HepG2 (cell line): ENCODE results near the gene PLK2. TPM values are rescaled to one million over a fixed set of nuclear protein-coding genes. Genes with fewer than 3 reads are reported as not detected.

ENCODE experiments used
- ASH2L ChIP-seq: fragments of 300-600, 200-600 bp; sonication (generic); IDR thresholded peaks from 2 replicates; pipeline ENCODE4 v1.7.0; 2017; ENCODE audit warnings: low read depth, mild to moderate bottlenecking, moderate library complexity, mixed read lengths, low read length; ENCODE audit not compliant: insufficient read length
- ATF3 ChIP-seq: sonication (generic); formaldehyde crosslinking; IDR thresholded peaks from 2 replicates; pipeline ENCODE4 v1.4.0; 2020; ENCODE audit warnings: missing genetic modification reagents
- BCL6 ChIP-seq: IDR thresholded peaks from 2 replicates; pipeline ENCODE4 v1.6.1; 2016; ENCODE audit warnings: missing genetic modification reagents, missing compliant biosample characterization
- IKZF4 ChIP-seq: sonication (generic); formaldehyde crosslinking; IDR thresholded peaks from 2 replicates; pipeline ENCODE4 v1.5.1; 2020; ENCODE audit warnings: borderline replicate concordance, mild to moderate bottlenecking, low read depth, missing genetic modification reagents; ENCODE audit errors: not compliant biosample characterization
- MTF2 ChIP-seq: sonication (generic); formaldehyde crosslinking; IDR thresholded peaks from 2 replicates; pipeline ENCODE4 v1.5.0; 2020; ENCODE audit warnings: missing genetic modification reagents, borderline replicate concordance
- NFATC3 ChIP-seq: sonication (generic); formaldehyde crosslinking; IDR thresholded peaks from 2 replicates; pipeline ENCODE4 v1.5.1; 2020; ENCODE audit warnings: mild to moderate bottlenecking, missing genetic modification reagents
- NFE2L1 ChIP-seq: sonication (generic); formaldehyde crosslinking; IDR thresholded peaks from 2 replicates; pipeline ENCODE4 v1.4.0; 2020; ENCODE audit warnings: missing genetic modification reagents, mild to moderate bottlenecking, borderline replicate concordance
- NFE2L2 ChIP-seq: fragments of 150-350 bp; IDR thresholded peaks from 2 replicates; pipeline ENCODE4 v1.6.1; 2014; ENCODE audit warnings: low read length
- NRL ChIP-seq: sonication (generic); formaldehyde crosslinking; IDR thresholded peaks from 2 replicates; pipeline ENCODE4 v1.5.0; 2020; ENCODE audit warnings: missing genetic modification reagents, mild to moderate bottlenecking, moderate library complexity, borderline replicate concordance
- PHF20 ChIP-seq: sonication (generic); formaldehyde crosslinking; IDR thresholded peaks from 2 replicates; pipeline ENCODE4 v1.5.0; 2020; ENCODE audit warnings: mild to moderate bottlenecking, missing genetic modification reagents
- PPARG ChIP-seq: conservative IDR thresholded peaks from 2 replicates; pipeline ENCODE4 v1.6.1; 2016; ENCODE audit warnings: missing biosample characterization, missing genetic modification reagents
- PRMT3 ChIP-seq: sonication (generic); formaldehyde crosslinking; IDR thresholded peaks from 2 replicates; pipeline ENCODE4 v1.8.1; 2022; ENCODE audit warnings: low read depth, mild to moderate bottlenecking, moderate library complexity, missing genetic modification reagents, borderline replicate concordance
- SATB2 ChIP-seq: sonication (generic); formaldehyde crosslinking; IDR thresholded peaks from 2 replicates; pipeline ENCODE4 v1.5.0; 2020; ENCODE audit warnings: missing genetic modification reagents
- SCMH1 ChIP-seq: sonication (generic); formaldehyde crosslinking; IDR thresholded peaks from 2 replicates; pipeline ENCODE4 v1.9.0; 2021; ENCODE audit warnings: missing genetic modification reagents, mild to moderate bottlenecking, borderline replicate concordance
- ZFY ChIP-seq: sonication (generic); formaldehyde crosslinking; IDR thresholded peaks from 2 replicates; pipeline ENCODE4 v1.4.0; 2020; ENCODE audit warnings: missing genetic modification reagents
- ZNF138 ChIP-seq: sonication (generic); formaldehyde crosslinking; IDR thresholded peaks from 2 replicates; pipeline ENCODE4 v1.5.0; 2020; ENCODE audit warnings: mild to moderate bottlenecking, low read depth, missing genetic modification reagents
- ZNF549 ChIP-seq: sonication (generic); formaldehyde crosslinking; IDR thresholded peaks from 2 replicates; pipeline ENCODE4 v1.5.0; 2020; ENCODE audit warnings: missing genetic modification reagents
- ZNF570 ChIP-seq: sonication (generic); formaldehyde crosslinking; IDR thresholded peaks from 2 replicates; pipeline ENCODE4 v1.4.0; 2020; ENCODE audit warnings: mild to moderate bottlenecking, missing genetic modification reagents, borderline replicate concordance
- ZNF674 ChIP-seq: sonication (generic); formaldehyde crosslinking; IDR thresholded peaks from 2 replicates; pipeline ENCODE4 v1.5.0; 2020; ENCODE audit warnings: low read depth, mild to moderate bottlenecking, missing genetic modification reagents
- ZNF83 ChIP-seq: sonication (generic); formaldehyde crosslinking; IDR thresholded peaks from 2 replicates; pipeline ENCODE4 v1.4.0; 2020; ENCODE audit warnings: missing genetic modification reagents, mild to moderate bottlenecking, borderline replicate concordance
- polyA plus RNA-seq, 8 experiments: library from polyadenylated mRNA; depleted of rRNA in 3 of 8; stranded (reverse) in 7 of 8; unstranded in 1 of 8; fragments of >200 nt; fragmentation: Illumina TruSeq in 4 of 8; extraction: Trizol in 4 of 8; gene quantifications; 2 replicates each; pipeline versions ENCODE4 v1.2.1 to v1.2.3, GENCODE V29; 2011 to 2016; ENCODE audit warnings: low read depth in 4 of 8, missing spikeins in 1 of 8, mixed read lengths in 1 of 8; ENCODE audit not compliant: insufficient read depth in 1 of 8
- total RNA-seq, 5 experiments: library from RNA; depleted of rRNA; stranded (reverse); fragments of >200 nt; fragmentation: Illumina TruSeq; extraction: Trizol; gene quantifications; 2 replicates each; pipeline ENCODE4 v1.2.3, GENCODE V29; 2016; ENCODE audit warnings: low read depth in 1 of 5
- TF ChIP-seq, protein P1 (sequence below): IDR thresholded peaks from 2 replicates; pipeline ENCODE4 v1.6.1; 2016; ENCODE audit warnings: missing compliant biosample characterization, missing genetic modification reagents, borderline replicate concordance
- TF ChIP-seq, protein P2 (sequence below): IDR thresholded peaks from 2 replicates; pipeline ENCODE4 v1.6.1; 2018; ENCODE audit warnings: missing genetic modification reagents, mild to moderate bottlenecking, missing compliant biosample characterization
- TF ChIP-seq, protein P3 (sequence below): IDR thresholded peaks from 2 replicates; pipeline ENCODE4 v1.6.1; 2016; ENCODE audit warnings: low read depth, borderline replicate concordance

PLK2 gene
- total and polyA plus RNA-seq, 2 of the 13 experiments (the other 11 are each of a cell fraction or from before 2014, with no cell fraction given) = 9.6 to 29.6 TPM

GRCh38 chr5:58460002-58460731 lies at the start of gene PLK2 (continued):
- TF ChIP-seq ATF3 = peak; percentile 29; the same call in 1 of the 2 replicates
- TF ChIP-seq SATB2 (CRISPR knock-in tag) = no peak
- TF ChIP-seq ZNF138 = no peak
- no peak for TF ChIP-seq ZNF674 (CRISPR knock-in tag)
- TF ChIP-seq NFE2L2 = no peak
- TF ChIP-seq, protein P1, sequence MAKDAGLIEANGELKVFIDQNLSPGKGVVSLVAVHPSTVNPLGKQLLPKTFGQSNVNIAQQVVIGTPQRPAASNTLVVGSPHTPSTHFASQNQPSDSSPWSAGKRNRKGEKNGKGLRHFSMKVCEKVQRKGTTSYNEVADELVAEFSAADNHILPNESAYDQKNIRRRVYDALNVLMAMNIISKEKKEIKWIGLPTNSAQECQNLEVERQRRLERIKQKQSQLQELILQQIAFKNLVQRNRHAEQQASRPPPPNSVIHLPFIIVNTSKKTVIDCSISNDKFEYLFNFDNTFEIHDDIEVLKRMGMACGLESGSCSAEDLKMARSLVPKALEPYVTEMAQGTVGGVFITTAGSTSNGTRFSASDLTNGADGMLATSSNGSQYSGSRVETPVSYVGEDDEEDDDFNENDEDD (CRISPR knock-in tag) = peak; percentile 54; the same call in 1 of the 2 replicates
- peak; percentile 59 for TF ChIP-seq ZFY (CRISPR knock-in tag)
- TF ChIP-seq, protein P2, sequence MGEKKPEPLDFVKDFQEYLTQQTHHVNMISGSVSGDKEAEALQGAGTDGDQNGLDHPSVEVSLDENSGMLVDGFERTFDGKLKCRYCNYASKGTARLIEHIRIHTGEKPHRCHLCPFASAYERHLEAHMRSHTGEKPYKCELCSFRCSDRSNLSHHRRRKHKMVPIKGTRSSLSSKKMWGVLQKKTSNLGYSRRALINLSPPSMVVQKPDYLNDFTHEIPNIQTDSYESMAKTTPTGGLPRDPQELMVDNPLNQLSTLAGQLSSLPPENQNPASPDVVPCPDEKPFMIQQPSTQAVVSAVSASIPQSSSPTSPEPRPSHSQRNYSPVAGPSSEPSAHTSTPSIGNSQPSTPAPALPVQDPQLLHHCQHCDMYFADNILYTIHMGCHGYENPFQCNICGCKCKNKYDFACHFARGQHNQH = no peak
- TF ChIP-seq IKZF4 (CRISPR knock-in tag) = no peak
- TF ChIP-seq ZNF549 (CRISPR knock-in tag) = no peak
- TF ChIP-seq NFE2L1 (CRISPR knock-in tag) = no peak
- TF ChIP-seq ZNF83 (CRISPR knock-in tag) = no peak
- no peak for TF ChIP-seq PPARG (CRISPR knock-in tag)
- no peak; the same call in 1 of the 2 replicates for TF ChIP-seq NRL
- TF ChIP-seq PHF20 (CRISPR knock-in tag) = no peak
- TF ChIP-seq ZNF570 = 0 out of 2 replicates have a peak, but pooled peaks have one; percentile 53
- TF ChIP-seq NFATC3 (CRISPR knock-in tag) = no peak
- TF ChIP-seq, protein P3, sequence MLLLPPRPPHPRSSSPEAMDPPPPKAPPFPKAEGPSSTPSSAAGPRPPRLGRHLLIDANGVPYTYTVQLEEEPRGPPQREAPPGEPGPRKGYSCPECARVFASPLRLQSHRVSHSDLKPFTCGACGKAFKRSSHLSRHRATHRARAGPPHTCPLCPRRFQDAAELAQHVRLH (CRISPR knock-in tag) = no peak
- TF ChIP-seq SCMH1 (CRISPR knock-in tag) = no peak
- TF ChIP-seq ASH2L = no peak
- TF ChIP-seq MTF2 = 0 out of 2 replicates have a peak, but pooled peaks have one; percentile 39
- peak; percentile 8; the same call in 1 of the 2 replicates for TF ChIP-seq BCL6 (CRISPR knock-in tag)
- TF ChIP-seq PRMT3 = 0 out of 2 replicates have a peak, but pooled peaks have one; percentile 51
